ENCODE results near the gene MILR1.

Gene MILR1

GRCh38 chr17:64497565-64498035, 48.7 kb downstream of the MILR1 start:
- no peak for TF ChIP-seq POLR2AphosphoS5 (IDR thresholded peaks at IDR 0.05; ENCODE audit: low read depth, low read length)
- no peak for TF ChIP-seq FOXP2 (optimal IDR thresholded peaks at IDR 0.05; ENCODE audit: borderline replicate concordance, extremely low read depth, extremely low read length, insufficient read depth)
- TF ChIP-seq SIN3A (IDR thresholded peaks at IDR 0.05; ENCODE audit: borderline replicate concordance, insufficient read depth, low read length), result no peak
- TF ChIP-seq TAF1 (IDR thresholded peaks at IDR 0.05; ENCODE audit: borderline replicate concordance, insufficient read depth, low read length), result no peak

- no peak for TF ChIP-seq SIN3A (IDR thresholded peaks at IDR 0.05; ENCODE audit: borderline replicate concordance, insufficient read depth, low read length)
- peak; percentile 72; the same call in 1 of the 2 replicates for TF ChIP-seq POLR2AphosphoS5 (IDR thresholded peaks at IDR 0.05; ENCODE audit: low read depth, low read length)
These were observed 49.6 kb downstream of the MILR1 start for GRCh38 chr17:64498308-64499203.

- TF ChIP-seq SIN3A (IDR thresholded peaks at IDR 0.05; ENCODE audit: borderline replicate concordance, insufficient read depth, low read length) (no peak), POLR2AphosphoS5 (IDR thresholded peaks at IDR 0.05; ENCODE audit: low read depth, low read length) (peak; percentile 21; the same call in 1 of the 2 replicates), FOXP2 (optimal IDR thresholded peaks at IDR 0.05; ENCODE audit: borderline replicate concordance, extremely low read depth, extremely low read length, insufficient read depth) (no peak)
These were observed 51.0 kb downstream of the MILR1 start for GRCh38 chr17:64499805-64500486.

- TF ChIP-seq FOXP2 (optimal IDR thresholded peaks at IDR 0.05; ENCODE audit: borderline replicate concordance, extremely low read depth, extremely low read length, insufficient read depth) (no peak), POLR2AphosphoS5 (IDR thresholded peaks at IDR 0.05; ENCODE audit: low read depth, low read length) (no peak), TAF1 (IDR thresholded peaks at IDR 0.05; ENCODE audit: borderline replicate concordance, insufficient read depth, low read length) (no peak), SIN3A (IDR thresholded peaks at IDR 0.05; ENCODE audit: borderline replicate concordance, insufficient read depth, low read length) (no peak), REST (IDR thresholded peaks at IDR 0.05; ENCODE audit: insufficient read depth in 1 of 2, low read depth in 2 of 2, low read length in 2 of 2) (no peak)
These were observed 51.6 kb downstream of the MILR1 start for GRCh38 chr17:64500487-64500859.

- TF ChIP-seq POLR2AphosphoS5 (IDR thresholded peaks at IDR 0.05; ENCODE audit: low read depth, low read length) (no peak; the same call in 1 of the 2 replicates), SIN3A (IDR thresholded peaks at IDR 0.05; ENCODE audit: borderline replicate concordance, insufficient read depth, low read length) (no peak), TAF1 (IDR thresholded peaks at IDR 0.05; ENCODE audit: borderline replicate concordance, insufficient read depth, low read length) (no peak), REST (IDR thresholded peaks at IDR 0.05; ENCODE audit: insufficient read depth in 1 of 2, low read depth in 2 of 2, low read length in 2 of 2) (no peak), FOXP2 (optimal IDR thresholded peaks at IDR 0.05; ENCODE audit: borderline replicate concordance, extremely low read depth, extremely low read length, insufficient read depth) (no peak)
These were observed 52.2 kb downstream of the MILR1 start for GRCh38 chr17:64500862-64501765.

GRCh38 chr17:64502021-64502420, 53.1 kb downstream of the MILR1 start:
- TF ChIP-seq TAF1 (IDR thresholded peaks at IDR 0.05; ENCODE audit: borderline replicate concordance, insufficient read depth, low read length), result no peak
- TF ChIP-seq SIN3A (IDR thresholded peaks at IDR 0.05; ENCODE audit: borderline replicate concordance, insufficient read depth, low read length), result no peak
- no peak for TF ChIP-seq FOXP2 (optimal IDR thresholded peaks at IDR 0.05; ENCODE audit: borderline replicate concordance, extremely low read depth, extremely low read length, insufficient read depth)
- TF ChIP-seq POLR2AphosphoS5 (IDR thresholded peaks at IDR 0.05; ENCODE audit: low read depth, low read length), result no peak
- no peak for TF ChIP-seq REST (IDR thresholded peaks at IDR 0.05; ENCODE audit: insufficient read depth in 1 of 2, low read depth in 2 of 2, low read length in 2 of 2)
